Thoracic aorta endothelial cell (primary cell): Measurements from ENCODE around the gene OR6Q1. TPM values are rescaled to one million over a fixed set of nuclear protein-coding genes. Genes with fewer than 3 reads are reported as not detected.

ENCODE experiments used
- small RNA-seq: library from RNA; depleted of rRNA; stranded (forward); fragments of <200 nt; gene quantifications from one replicate; pipeline ENCODE3, GENCODE V24; 2012
- total RNA-seq: library from RNA; depleted of rRNA; stranded (reverse); fragments of >200 nt; gene quantifications from 2 replicates; pipeline ENCODE4 v1.2.3, GENCODE V29; 2012

OR6Q1 gene
- total RNA-seq = not detected in 2 replicates

DNA sequence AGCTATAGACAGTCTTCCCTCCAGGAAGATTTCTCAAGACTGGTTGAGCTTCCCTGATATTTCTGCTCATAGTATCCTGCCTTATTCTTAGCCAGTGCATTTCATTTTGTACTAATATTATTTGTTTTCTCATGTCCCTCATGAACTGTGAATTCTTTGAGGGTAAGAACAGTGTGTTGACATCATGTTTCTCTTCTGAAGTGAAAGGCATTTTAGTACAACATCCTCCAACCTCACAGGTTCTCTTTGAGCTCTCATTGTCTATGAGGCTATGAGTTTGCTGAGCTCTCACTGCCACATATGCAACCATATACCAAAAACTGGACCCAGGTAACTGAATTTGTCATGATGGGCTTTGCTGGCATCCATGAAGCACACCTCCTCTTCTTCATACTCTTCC is at the start of gene OR6Q1:
Gene OR6Q1 (plus strand): TSS at position 301 of the 400 bp plus-strand sequence. CDS start 0 bp downstream, at position 301.

DNA sequence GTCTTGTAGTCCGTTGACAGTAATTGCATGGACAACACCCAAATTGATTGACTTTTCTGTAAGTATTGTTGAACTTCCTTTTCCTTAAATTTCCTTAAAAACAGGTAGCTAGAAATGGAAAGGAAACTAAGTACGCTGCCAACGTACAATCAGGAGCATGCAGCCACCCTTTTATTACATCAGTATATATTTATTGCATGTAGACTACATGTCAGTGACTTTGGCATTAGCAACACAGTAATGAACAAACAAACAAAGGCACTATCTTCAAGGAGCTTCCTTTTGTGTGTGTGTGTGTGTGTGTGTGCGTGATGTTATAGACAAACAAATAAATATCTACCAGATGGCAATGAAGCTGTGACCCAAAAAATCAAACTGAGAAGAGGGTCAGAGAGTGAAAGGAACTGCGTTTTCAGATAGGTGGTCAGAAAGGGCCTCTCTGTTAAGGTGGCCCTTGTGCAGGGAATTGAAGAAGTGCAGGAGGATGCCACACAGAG is 7.3 kb upstream of the OR6Q1 start, which contains the start of gene OR9Q1:
Gene OR9Q1 (plus strand): TSS at position 447 of the 497 bp plus-strand sequence. CDS start 155,564 bp downstream, outside the sequence.

Small RNAs within 50 kb of the gene (small RNA-seq; reads per million reads assigned to genes)
- not detected for gene RNU6-899P

Other genes starting within 250 kb of the OR6Q1 start
- gene OR9Q1, start 7.1 kb upstream of the OR6Q1 start, total RNA-seq = not detected in 2 replicates
- gene OR9I1, start 94.6 kb downstream of the OR6Q1 start, total RNA-seq = not detected in 2 replicates
- not detected in 2 replicates for gene OR9Q2, start 158.1 kb downstream of the OR6Q1 start, total RNA-seq
- gene OR1S2, start 173.2 kb downstream of the OR6Q1 start, total RNA-seq = not detected in 2 replicates
- gene OR1S1, start 181.8 kb downstream of the OR6Q1 start, total RNA-seq = not detected in 2 replicates
- not detected in 2 replicates for gene OR10Q1, start 198.0 kb downstream of the OR6Q1 start, total RNA-seq
- gene OR10W1, start 237.3 kb downstream of the OR6Q1 start, total RNA-seq = 0.07 TPM in 1 of 2 replicates, not detected in the other